Amygdala (tissue), 56 donors: ENCODE data around the gene MAP2K6.

Source experiments
- DNase-seq, 56 donors: peaks; one replicate each; lab custom pipeline; 2025; lab: John Stamatoyannopoulos, UW

The MAP2K6 gene

GRCh38 chr17:69425978-69426377, 11.5 kb downstream of the MAP2K6 start:
- no peak for DNase-seq

GRCh38 chr17:69427486-69428197, 13.1 kb downstream of the MAP2K6 start:
- no peak for DNase-seq

DNA sequence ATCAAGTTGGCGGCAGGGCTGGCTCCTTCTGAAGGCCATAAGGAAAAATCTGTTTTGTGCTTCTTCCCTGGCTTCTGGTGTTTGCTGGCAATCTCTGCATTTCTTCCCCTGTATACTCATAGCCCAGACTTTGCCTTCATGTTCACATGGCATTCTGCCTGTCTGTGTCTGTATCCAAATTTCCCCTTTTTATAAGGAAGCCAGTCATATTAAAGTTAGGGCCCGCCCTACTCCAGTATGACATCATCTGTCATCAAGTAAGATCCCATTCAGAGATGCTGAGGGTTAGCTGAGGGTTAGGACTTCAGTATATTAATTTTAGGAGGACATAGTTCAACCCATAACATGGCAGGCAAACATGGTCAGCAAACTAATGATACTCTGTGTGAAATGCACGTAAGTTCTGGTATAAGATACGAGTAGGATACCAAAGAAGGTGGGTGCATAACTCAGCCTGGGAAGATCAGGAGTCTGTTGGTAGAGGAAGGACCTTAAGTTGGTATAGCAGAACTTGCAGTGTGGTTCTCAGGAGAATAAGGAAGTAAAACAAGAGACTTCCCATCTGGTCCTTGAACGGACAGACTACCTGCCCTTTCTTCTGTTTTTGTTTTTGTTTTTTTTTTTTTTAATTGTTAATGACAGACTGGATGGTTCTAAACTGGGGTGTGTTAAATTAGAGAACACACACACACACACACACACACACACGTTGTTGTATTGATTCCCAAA, 13.9 kb downstream of the MAP2K6 start:
- no peak for DNase-seq

- no peak for DNase-seq
Observed at GRCh38 chr17:69430488-69430887, 16.0 kb downstream of the MAP2K6 start.

DNA sequence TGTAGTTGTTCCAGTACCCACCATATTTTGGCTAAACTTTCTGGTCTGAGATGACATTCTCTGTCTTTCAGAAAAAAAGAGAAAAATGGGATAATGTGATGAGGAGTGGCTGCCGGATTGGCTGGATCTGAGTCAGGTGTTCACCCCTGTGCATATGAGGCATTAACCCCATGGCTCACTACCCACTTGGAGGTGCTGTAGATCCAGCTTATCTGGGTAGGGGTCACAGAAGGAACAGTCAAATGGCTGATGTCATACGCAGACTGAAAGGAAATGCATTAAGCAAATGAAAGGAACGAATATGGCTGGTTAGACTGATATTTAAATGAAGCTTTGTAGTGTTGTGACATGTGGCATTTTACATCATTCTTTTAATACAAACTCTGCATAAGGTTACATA, 17.3 kb downstream of the MAP2K6 start:
- DNase-seq: no peak

GRCh38 chr17:69433093-69433492, 18.6 kb downstream of the MAP2K6 start:
- DNase-seq: no peak

DNA sequence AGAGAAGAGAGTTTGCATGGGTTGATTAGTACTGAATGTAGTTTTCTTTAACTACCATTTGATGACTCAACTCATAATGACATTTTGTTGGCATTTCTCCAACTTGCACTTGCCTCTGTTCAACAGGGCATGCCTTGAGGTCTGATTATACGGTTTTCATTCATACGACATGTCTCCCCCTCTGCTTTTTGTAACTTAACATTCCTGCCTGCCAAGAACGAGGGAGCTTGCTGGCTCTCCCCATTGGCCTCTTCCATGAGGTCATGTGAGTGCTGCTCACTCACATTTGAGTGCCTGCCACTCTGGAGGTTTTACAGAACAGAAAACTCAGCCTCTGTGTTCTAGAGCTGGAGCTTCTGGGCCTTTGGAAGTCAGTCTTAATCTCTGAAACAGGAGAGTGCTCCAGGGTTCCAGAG, 19.7 kb downstream of the MAP2K6 start:
- DNase-seq: peak in 17 of 56 donors; percentile 1 to 59 (median 11)

GRCh38 chr17:69435971-69436696, 21.6 kb downstream of the MAP2K6 start:
- no peak for DNase-seq

GRCh38 chr17:69437475-69437874, 23.0 kb downstream of the MAP2K6 start:
- no peak for DNase-seq

GRCh38 chr17:69438776-69439175, 24.3 kb downstream of the MAP2K6 start:
- DNase-seq: no peak

- no peak for DNase-seq
Observed at GRCh38 chr17:69441179-69441578, 26.7 kb downstream of the MAP2K6 start.

- no peak for DNase-seq
Observed at GRCh38 chr17:69443138-69443537, 28.6 kb downstream of the MAP2K6 start.

DNA sequence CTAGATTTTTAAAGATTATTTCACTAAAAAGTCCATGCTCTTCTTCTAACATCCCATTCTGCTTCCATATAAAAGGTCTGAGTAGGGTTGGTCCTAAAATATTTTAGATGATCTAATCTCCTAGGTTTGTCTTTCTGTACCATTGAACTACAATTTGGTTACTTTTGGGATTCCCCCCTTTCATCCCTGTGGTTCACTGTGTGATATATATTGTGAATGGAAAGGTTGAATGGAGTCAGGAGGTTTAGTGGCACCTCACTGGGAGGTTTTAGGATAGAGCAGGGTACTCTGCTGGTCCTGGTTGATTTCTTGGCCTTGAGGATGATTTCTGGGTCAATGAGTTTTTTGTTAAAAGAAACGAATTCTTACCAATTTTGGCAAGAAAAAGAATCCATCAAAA, 29.5 kb downstream of the MAP2K6 start:
- DNase-seq: no peak

DNA sequence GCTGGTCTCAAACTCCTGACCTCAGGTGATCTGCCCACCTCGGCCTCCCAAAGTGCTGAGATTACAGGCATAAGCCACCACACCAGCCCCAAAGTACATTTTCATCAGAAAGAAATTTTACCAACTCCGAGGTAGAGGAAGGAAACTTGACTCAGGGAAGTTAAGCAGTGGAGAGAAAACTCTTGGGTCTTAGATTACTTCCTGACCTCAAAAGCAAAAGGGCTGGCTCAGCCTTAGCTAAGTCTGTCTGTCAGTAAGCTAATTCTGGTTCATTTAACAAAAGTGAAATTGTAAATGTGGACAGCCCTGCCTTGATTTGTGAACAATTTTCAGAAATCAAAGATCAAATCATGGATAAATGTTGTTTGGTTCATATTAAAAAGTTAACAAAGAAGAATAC, 30.6 kb downstream of the MAP2K6 start:
- no peak for DNase-seq

GRCh38 chr17:69447726-69448125, 33.2 kb downstream of the MAP2K6 start:
- DNase-seq: peak in 17 of 56 donors; percentile 1 to 54 (median 11)

DNA sequence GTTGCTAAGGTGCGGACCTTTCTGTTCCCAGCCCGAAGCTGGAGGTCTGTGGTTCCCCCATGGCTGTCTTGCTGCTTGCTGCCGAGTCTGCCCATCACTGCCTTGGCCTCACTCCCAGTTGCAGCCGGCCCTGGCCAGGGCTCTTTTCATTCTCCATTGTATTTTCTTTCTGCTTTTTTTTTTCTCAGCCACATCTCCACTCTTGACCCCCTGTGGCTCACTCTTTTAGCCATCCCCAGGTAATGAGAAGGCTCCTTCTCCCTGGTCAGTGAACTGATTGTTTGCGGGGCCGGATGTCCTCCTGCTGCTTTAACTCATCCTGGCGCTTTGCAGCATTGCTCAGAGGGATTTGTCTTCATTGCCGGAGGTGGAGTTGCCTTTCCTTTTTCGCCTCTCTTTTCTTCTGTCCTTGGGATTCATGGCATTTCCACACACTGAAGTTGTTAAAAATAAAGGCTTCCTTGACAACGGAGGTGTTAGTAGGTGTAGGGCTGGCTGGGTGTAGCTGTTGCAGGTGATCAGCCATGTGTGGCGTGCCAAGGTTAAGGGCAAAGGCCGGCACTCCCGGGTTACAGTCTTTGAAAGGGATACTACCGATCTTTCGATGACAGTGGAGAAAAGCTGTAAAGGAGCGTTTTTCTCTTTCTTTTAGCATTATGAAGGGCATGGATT, 34.1 kb downstream of the MAP2K6 start:
- DNase-seq: peak in 44 of 56 donors; percentile 5 to 76 (median 33)

DNA sequence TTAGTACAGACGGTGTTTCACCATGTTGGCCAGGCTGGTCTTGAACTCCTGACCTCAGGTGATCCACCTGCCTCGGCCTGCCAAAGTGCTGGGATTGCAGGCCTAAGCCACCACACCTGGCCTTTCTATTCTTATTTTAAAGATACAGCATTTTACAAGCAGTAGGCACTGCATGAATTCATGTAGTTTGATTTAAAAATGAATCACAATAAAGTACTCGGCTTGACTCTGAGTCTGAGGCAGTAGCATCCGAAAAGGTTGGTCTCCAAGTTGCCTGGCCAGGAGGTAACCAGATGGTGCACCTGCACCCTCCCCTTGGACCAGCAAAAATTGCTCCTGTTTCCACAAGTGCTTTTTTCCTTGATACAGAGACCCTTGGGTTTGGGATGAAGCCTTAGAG, 35.6 kb downstream of the MAP2K6 start:
- no peak for DNase-seq

DNA sequence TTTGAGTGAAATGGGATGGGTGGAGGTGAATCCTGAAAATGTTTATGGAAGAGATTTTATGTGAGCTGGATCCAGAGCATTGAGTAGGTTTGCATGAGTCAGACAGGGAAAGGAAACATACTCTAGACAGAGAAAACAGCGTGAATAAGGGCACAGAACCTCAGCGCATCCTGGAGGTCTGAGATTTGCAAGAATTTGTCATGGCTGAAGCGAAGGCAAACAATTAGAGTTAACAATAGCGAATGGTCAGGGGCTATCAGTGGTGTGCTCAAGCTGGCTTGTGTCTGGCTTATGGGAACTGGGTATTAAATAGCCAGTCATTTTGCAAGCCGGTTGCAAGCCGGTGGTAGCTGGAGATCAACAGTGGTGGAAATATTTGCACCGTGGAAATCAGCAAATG, 36.4 kb downstream of the MAP2K6 start:
- DNase-seq: no peak

DNA sequence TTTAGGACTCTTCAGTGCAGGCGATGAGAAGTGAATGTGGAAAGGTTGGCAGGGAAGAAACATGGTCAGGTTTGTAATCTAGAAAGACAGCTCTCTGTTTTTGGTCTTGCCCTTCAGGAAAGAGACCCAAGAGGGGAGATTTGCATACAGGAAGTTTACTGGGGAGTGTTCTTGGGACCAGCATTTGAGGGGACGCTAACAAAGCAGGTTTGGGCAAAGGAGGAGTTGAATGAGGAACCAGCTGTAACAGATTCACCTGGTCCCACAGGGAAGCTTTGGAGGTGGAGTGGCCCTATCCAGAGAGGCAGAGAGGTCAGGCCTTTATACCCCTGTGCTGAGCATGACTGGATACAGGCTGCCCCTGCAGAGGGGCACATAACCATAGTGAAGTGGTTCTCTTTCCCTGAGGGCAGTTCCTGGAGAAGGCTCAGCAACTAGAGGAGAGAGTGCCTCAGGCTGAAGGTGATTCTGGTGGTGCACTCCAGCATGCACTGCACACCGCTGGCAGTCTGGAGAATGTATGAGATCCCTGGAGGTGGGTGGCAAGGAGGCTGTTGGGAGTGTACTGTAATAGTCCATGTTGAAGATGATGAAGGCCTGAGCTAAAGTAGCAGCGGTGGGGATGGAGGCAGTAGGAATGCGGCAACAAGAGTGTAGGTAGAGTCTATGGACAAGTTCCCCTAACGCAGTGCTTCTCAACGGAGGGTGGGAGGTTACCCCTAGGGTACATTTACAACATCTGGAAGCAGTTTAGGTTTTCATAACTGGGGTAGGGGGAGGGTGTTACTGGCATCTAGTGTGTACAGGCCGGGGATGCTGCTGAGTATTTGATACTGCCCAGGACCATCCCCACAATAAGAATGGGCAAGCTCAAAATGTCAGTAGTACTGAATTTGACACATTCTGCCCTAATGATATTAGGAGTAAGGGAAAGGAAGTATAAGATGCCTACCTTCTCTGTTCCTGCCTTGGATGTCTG, 37.2 kb downstream of the MAP2K6 start:
- DNase-seq: no peak
